GM18873 (cell line): Measurements from ENCODE around the gene PHAX.
A peak's percentile ranks its signal among the peaks of the same experiment; 100 is the strongest.
"Not testable (repeated sequence)": the region's sequence is repeated elsewhere in the genome, so short reads cannot be mapped to it uniquely, and the experiment has no call there.

Experiments used
- ATAC-seq: cut with Tn5 transposase; IDR thresholded peaks from one replicate; pipeline ENCODE4 v1.9.1; 2021; ENCODE audit warnings: mild to moderate bottlenecking, moderate library complexity, moderate number of reproducible peaks; ENCODE audit not compliant: unreplicated experiment, low FRiP score

PHAX gene

DNA sequence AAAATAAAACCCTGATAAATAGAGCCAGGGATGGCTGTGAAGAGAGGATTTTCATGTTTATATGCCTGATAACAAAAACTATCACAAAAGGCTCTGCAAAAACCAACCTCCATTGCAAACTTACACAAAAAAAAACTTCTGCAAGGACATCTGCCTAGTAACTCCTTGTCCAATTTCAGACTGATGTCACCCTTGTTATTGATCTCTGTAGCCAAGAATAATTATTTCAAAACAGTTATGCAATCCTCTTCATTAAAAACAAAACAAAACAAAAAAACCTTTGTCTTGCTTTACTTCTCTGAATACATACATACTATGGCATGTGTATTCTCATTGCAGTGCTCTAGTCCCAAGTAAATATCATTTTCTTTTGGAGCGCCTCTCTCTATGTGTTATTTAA is 49.7 kb downstream of the PHAX start:
- no peak for ATAC-seq

DNA sequence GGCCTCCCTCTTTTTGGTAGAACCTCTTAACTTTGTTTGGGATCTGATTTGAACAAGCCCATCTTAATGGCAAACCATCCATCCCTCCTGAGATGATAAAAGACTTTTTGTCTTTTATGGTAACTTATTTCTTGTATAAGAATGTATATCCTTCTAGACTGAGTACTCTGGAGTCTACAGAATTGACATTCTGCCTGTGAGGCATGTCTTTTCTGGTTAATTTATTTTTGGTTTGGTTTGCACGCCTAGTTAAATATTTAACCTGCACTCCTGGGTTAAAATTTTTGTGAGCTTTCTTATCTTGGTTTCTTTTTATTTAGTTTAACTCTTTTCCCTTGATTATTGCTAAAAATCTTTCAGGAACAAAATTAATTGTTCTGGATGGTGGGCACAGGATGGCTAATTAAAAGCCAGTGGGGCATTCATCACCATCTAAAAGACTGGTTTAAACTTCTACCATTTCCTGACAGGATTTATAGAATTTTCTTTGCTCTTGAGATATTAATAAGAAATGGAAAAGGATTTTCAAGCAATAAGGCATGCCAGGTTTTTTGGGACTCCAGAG is 50.3 kb downstream of the PHAX start:
- peak; percentile 56 for ATAC-seq

DNA sequence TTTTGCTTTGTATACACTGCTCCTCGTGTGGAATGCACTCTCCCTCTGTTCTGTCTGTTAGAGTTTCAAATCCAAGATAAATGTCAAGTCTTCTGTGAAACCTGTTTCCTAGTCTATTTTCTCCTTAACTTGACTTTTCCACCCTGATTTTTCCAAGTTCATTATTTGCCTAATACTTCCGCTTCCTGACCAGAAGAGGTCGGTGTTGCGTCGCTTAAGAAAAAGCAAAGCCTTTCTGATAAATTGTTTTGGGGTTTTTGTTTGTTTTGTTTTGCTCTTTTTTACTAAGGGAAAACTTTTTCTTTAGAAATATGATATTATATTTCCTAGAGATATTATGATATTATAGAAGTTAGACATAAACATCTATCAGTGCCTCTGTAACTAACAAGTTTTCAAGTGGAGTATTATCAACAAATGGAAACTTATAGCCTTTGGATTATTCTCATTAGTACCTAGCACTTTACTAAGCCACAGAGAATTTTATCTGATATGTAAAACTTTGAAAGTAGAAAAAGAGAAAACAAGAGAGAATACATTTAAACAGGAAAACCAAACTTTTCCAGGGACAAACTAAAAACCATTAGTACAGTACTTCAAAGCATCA is 55.8 kb downstream of the PHAX start:
- no peak for ATAC-seq

DNA sequence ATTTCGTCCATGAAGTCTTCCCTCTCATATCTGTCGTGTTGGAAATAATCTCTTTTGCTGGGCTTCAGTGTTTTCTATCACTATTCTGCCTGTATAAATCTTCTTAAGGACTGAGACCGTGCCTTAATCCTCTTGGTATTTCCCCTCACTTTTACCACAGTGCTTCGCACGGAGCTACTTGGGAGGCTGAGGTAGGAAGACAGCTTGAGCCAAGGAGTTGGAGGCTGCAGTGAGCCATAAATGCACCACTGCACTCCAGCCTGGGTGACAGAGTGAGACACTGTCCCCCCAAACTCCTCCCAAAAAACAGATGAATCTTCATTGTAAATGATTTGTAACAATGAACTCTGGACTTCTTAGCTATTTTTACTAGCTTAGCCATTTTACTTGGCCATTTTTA is 57.8 kb downstream of the PHAX start:
- ATAC-seq, result no peak

DNA sequence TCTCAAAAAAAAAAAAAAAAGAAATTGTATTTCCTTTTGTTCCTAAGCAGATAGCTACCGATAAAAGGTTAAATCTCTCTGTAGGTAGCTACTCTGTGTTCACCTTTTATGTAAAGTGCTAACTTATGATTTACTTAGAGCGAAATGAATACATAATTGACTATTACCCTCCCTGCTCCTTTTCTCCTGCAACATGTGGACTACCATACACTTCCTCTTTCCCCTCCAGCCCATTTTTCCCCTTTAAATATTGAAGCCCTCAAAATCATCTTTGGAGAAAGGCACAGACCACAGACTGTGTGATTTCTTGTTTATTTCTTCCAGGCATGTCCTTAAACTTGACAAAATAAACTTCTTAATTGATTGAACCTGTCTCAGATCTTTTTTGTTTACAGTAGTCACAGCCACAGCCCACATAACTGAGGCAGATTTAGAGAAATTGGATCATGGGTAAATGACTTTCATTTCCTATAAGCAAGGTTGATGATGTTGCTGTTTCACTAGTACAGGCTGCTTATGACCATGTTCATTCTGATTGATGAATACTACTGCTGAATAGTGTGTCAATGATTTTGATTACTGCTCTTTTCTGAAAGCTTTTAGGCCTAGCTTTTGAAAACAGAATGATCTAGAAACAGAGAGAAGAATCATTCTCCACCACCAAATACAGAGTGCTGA is 59.2 kb downstream of the PHAX start:
- ATAC-seq, result no peak

DNA sequence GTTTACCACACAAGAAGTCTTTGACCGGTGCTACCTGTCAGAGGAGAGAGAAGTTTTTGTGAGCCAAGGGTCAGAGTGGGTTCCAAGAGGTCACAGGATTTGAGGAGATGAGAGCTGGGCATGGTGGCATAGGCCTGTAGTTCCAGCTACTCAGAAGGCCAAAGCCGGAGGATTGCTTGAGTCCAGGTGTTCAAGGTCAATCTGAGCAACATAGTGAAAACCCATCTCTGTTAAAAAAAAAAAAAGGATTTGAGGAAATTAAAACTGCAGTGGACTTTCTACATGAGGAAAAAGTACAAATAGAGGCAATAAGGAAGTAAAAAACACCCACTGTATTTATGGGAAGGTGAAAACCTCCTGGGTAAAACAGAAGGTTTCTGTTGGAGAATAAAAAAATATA is 63.8 kb downstream of the PHAX start:
- no peak for ATAC-seq

DNA sequence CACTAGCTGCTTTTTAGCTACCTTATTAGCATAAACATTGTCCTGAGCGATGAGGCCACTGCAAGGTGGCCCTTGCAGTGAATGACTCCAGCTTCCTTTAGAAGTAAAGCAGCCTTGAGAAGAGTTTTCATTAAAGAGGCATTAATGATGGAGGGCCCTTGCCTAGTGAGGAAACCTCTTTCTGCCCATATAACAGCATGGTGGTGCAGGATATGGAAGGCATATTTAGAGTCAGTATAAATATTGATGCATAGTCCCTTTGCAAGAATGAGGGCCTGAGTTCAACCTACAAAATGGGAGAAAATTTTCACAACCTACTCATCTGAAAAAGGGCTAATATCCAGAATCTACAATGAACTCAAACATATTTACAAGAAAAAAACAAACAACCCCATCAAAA is 69.4 kb downstream of the PHAX start:
- not testable (repeated sequence) for ATAC-seq

DNA sequence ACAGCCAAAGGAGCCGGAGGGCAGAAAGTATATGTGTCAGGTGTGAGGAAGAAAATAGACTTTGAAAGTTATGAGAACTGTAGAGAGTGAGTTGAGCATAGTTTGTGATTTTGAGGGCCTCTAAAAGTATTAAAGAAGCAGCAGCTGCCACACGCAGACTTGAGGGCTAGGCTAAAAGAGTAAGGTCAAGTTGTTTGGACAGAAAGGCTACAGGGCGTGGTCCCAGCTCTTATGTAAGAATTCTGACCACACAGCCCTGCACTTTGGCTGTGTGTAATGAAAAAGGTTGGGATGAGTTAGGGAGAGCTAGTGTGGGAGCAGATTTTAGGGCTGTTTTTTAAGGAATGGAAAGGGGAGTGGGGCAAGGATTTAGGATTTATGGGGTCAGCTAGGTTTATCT is 70.9 kb downstream of the PHAX start:
- ATAC-seq, result not testable (repeated sequence)

DNA sequence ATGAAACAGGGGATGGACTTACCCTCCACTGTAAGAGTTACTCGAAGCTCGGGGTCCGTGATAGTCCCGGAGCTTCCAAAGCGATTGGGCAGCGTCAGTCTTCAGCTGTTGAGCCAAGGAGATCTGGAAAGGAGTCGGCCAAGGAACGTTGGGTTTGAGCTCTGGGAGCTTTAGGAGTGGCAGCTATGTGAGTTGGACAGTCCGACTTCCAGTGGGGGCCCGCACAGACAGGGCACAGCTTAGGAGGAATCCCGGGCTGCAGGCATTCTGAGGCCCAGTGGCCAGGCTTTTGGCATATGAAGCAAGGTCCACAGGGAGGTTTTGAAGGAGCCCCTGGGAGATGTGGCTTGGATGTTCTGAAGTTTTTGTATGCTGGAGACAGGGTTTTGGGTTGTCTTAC is 72.7 kb downstream of the PHAX start:
- no peak for ATAC-seq

DNA sequence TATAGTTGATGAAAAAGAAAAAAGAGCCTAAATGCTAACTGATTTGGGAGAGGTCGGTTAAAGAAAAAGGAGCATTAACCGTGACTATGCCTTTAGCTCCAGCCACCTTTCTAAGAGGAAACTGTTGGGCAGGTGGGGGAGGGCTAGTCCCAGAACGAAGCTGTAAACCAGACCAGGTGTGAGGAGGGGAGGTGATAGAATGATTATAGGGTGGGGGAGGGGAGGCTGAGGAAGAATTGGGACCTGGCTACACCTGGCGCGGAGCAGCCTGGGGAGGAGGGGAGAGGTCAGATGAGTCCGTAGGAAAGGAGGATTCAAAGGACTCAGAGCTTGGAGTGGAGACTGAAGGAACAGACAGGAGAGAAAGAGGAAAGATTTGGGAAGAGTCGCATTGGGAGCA is 73.4 kb downstream of the PHAX start:
- ATAC-seq, result no peak

DNA sequence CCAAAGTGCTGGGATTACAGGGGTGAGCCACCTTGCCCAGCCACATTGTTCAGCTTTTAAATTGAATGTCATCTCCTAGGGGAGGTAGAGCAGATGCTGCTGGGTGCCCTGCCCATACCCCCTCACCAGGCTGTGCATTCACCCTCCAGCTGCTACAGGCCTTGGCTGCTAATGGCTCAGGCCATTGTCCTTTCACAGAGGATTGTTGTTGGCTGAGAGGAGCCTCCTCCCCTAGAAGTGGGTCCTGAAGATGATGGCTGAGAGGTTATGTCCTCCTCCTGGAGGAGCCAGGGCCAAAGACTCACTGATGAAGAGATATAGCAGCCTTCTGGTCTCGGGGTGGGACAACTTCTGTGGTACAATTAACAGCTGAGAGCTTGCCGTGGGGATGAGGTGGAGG is 74.6 kb downstream of the PHAX start:
- no peak for ATAC-seq

DNA sequence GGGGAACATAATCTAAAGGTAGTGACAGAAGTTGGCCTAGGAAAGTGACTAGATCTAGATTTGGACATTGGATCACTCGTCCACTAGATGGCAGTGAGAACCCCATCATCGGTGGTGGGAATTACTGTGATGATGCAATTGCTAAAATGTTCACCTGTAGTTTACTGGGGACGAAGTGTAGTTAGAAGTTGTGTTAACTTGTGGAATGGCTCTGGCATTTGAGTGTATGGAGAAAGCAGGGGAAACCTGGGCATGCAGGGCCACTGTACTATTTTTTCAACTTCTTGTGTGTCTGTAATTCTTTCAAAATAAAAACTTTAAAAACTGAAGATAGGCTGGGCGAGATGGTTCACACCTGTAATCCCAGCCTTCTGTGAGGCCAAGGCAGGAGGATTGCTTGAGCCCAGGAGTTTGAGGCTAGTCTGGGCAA is 75.5 kb downstream of the PHAX start:
- peak; percentile 66 for ATAC-seq
